Panc1 (cell line): ENCODE data around the gene SRSF4. TPM values are rescaled to one million over a fixed set of nuclear protein-coding genes. Genes with fewer than 3 reads are reported as not detected.

Source experiments
- ATAC-seq: fragments of 200-7000 bp; cut with Tn5 transposase; 2 replicates; pipeline ENCODE4 v1.9.1; 2020; ENCODE audit warnings: mild to moderate bottlenecking, moderate library complexity
- Bru-seq: library from RNA; stranded (reverse); fragments of 400-500 nt; gene quantifications from one replicate; lab custom pipeline; 2021; lab: Mats Ljungman, UMichigan
- BruChase-seq, 2 experiments: library from RNA; stranded (reverse); fragments of 400-500 nt; gene quantifications; one replicate each; lab custom pipeline; 2021; lab: Mats Ljungman, UMichigan
- BruUV-seq: library from RNA; stranded (reverse); fragments of 400-500 nt; replicated peaks from 2 replicates; lab custom pipeline; 2021; lab: Mats Ljungman, UMichigan
- CTCF ChIA-PET: fragments of 300-600 bp; sonication (Branson Sonifier 250); formaldehyde crosslinking; loops from one replicate; lab custom pipeline; 2022; ENCODE audit warnings: antibody characterized with exemption; lab: Charles Lee
- POLR2A ChIA-PET: fragments of 300-600 bp; sonication (Branson Sonifier 250); formaldehyde crosslinking; loops from one replicate; lab custom pipeline; 2022; ENCODE audit warnings: antibody characterized with exemption; lab: Charles Lee
- DNase-seq: peaks from one replicate; pipeline ENCODE4 v3.0.0-alpha.2; 2010; ENCODE audit warnings: low read depth, low spot score
- H3K27ac ChIP-seq: 2 replicates; pipeline ENCODE4 v1.5.1; 2011; ENCODE audit warnings: mild to moderate bottlenecking, low read length, inconsistent platforms
- H3K27me3 ChIP-seq: fragments of 200-500 bp; sonication (Bioruptor generic); 2 replicates; pipeline ENCODE4 v1.6.0; 2014; ENCODE audit warnings: low read length, inconsistent platforms; ENCODE audit not compliant: control insufficient read depth, insufficient read depth
- H3K36me3 ChIP-seq: fragments of 200-500 bp; sonication (Bioruptor generic); 2 replicates; pipeline ENCODE4 v1.5.1; 2014; ENCODE audit warnings: inconsistent platforms, mild to moderate bottlenecking, low read length, moderate library complexity; ENCODE audit not compliant: control insufficient read depth, insufficient read depth
- H3K4me1 ChIP-seq: 2 replicates; pipeline ENCODE4 v1.5.1; 2011; ENCODE audit warnings: inconsistent platforms, mild to moderate bottlenecking, low read length, moderate library complexity; ENCODE audit not compliant: control insufficient read depth, insufficient read depth
- H3K4me3 ChIP-seq, 2 experiments: 2 replicates each; pipeline ENCODE4 v1.5.1; 2011 to 2012; ENCODE audit warnings: low read depth in 2 of 2, low read length in 2 of 2, mild to moderate bottlenecking in 2 of 2, inconsistent platforms in 1 of 2, moderate library complexity in 1 of 2
- H3K9me3 ChIP-seq: fragments of 200-500 bp; sonication (Bioruptor generic); 2 replicates; pipeline ENCODE4 v1.5.1; 2014; ENCODE audit warnings: low read depth, mild to moderate bottlenecking, inconsistent platforms, low read length, moderate library complexity; ENCODE audit not compliant: control insufficient read depth, insufficient read depth
- CTCF ChIP-seq: fragments of 450-650 bp; IDR thresholded peaks from 2 replicates; pipeline ENCODE4 v1.5.1; 2017; ENCODE audit warnings: mild to moderate bottlenecking
- POLR2AphosphoS5 ChIP-seq: IDR thresholded peaks from 2 replicates; pipeline ENCODE4 v1.6.1; 2012; ENCODE audit warnings: mild to moderate bottlenecking, low read depth, low read length, moderate library complexity
- REST ChIP-seq, 2 experiments: IDR thresholded peaks; 2 replicates each; pipeline ENCODE4 v1.6.1; 2011 to 2012; ENCODE audit warnings: low read depth in 2 of 2, control low read depth in 1 of 2, low read length in 1 of 2, mild to moderate bottlenecking in 1 of 2, moderate library complexity in 1 of 2; ENCODE audit not compliant: insufficient read depth in 1 of 2
- SIN3A ChIP-seq: IDR thresholded peaks from 2 replicates; pipeline ENCODE4 v1.6.1; 2012; ENCODE audit warnings: low read depth, mild to moderate bottlenecking, low read length, moderate library complexity, borderline replicate concordance; ENCODE audit not compliant: insufficient read depth
- TCF7L2 ChIP-seq: IDR thresholded peaks from 2 replicates; pipeline ENCODE4 v1.6.1; 2011; ENCODE audit warnings: mild to moderate bottlenecking, low read depth, low read length, inconsistent platforms
- in situ Hi-C: cut with HindIII; loops from 2 replicates; pipeline ENCODE4 v1.10.0; 2016; ENCODE audit warnings: low sequenced_read_pairs, low pct_unique_long_range_greater_than_20kb
- intact Hi-C: fragments of 100-400 bp; cut with micrococcal nuclease; formaldehyde crosslinking; loops from one replicate; pipeline ENCODE4 v1.10.0; 2022; ENCODE audit not compliant: unreplicated experiment
- long read RNA-seq: library from polyadenylated mRNA; unstranded; transcript quantifications from one replicate; pipeline ENCODE4 v2.0.0, GENCODE V29; 2021; ENCODE audit not compliant: unreplicated experiment
- polyA plus RNA-seq: library from polyadenylated mRNA; unstranded; fragments of >200 nt; gene quantifications from one replicate; pipeline ENCODE4 v1.2.1, GENCODE V29; 2012; ENCODE audit warnings: missing spikeins; ENCODE audit not compliant: insufficient read length
- total RNA-seq: library from RNA; stranded (reverse); gene quantifications from one replicate; pipeline ENCODE4 v1.2.1, GENCODE V29; 2021; ENCODE audit not compliant: unreplicated experiment

Gene SRSF4
- total RNA-seq = 77.5 TPM
- polyA plus RNA-seq = 76.8 TPM
- percentile 98 among the genes with signal in this experiment for Bru-seq, nascent RNA
- BruChase-seq, experiment 1, labeled RNA remaining after a 2-hour chase = percentile 98 among the genes with signal in this experiment
- percentile 95 among the genes with signal in this experiment for BruChase-seq, experiment 2, labeled RNA remaining after a 6-hour chase
- long read RNA-seq, transcript SRSF4-202 (5 exons, 1,264 nt) = minor isoform, 14 of 363 reads
- long read RNA-seq, transcript SRSF4-201 (6 exons, 2,387 nt) = major isoform, 241 of 363 reads
- long read RNA-seq, partial matches to known transcripts = 9 of 363 reads
- long read RNA-seq, other reads (novel, unspliced or antisense) = 99 of 363 reads

DNA sequence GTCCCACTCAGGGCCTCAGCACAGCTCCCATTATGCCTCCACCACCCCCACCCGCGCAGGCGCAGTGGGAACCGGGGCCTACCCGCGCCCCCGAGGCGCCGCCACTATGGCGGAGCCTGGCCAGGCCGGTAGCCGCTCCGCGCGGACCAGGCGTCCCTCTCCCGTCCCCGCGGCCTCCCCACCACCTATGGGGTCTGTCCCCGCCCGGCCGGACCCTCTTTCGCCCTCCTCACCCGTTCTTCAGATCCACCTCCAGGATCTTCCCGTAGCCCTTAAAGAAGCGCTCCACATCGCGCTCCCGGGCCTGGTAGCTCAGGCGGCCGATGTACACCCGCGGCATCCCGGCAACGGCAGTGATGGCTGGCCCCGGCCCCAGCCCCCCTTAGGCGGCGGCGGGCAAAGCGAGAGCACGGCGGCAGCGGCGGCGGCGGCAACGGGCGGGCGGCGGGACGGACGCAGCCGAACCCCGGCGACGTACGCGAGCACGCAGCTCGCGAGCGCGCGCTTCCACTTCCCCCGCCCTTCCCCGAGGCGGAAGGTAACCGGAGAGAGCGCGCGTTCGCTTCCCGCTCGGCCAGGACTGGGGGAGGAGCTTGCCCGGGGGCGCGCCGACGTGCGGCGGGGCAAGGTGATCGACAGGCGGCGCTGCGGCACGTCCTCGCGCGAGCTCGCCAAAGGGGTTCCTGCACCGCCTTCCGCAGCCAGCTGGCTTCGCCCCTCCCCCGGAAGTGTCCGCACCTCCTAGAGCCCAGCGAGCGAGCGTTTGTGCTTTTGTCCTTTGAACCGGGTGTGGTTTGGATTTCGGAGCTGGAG, at the start of gene SRSF4:
SRSF4 (minus strand) TSS at position 488 of the 813 bp plus-strand sequence; CDS start at position 340, 148 bp downstream.
- TF ChIP-seq POLR2AphosphoS5 (peak; percentile 50), REST (IDR thresholded peaks at IDR 0.05; ENCODE audit: insufficient read depth in 1 of 2, low read depth in 2 of 2, low read length in 1 of 2) (no peak), CTCF (peak; percentile 89), SIN3A (no peak), TCF7L2 (no peak)
- Histone ChIP-seq H3K9me3 (no peaks in the 10 kb centered on the region), H3K27me3 (no peaks in the 10 kb centered on the region), H3K27ac (peak within 1 kb of the TSS; percentile 99), H3K4me3 (peak within 1 kb of the TSS; percentile 77 to 99), H3K36me3 (peaks cover 8% of the 10 kb centered on the region), H3K4me1 (peaks cover 12% of the 10 kb centered on the region)
- ChIA-PET CTCF (interaction anchor here (0.6 to 1.5 kb wide), 8 partner anchors 16 to 1599 kb away, joined by 3 to 6 read pairs (median 4); partner anchors contain the start of gene TMEM200B), POLR2A (interaction anchor here (0.6 to 1.6 kb wide), 10 partner anchors 11 to 1130 kb away, joined by 3 to 9 read pairs (median 4); partner anchors contain the start of gene RNU11)
- intact Hi-C loops (no loop called here), in situ Hi-C loops (no loop called here)
- no TSS peak for BruUV-seq
- peak; percentile 95 for ATAC-seq
- peak; percentile 94 for DNase-seq

GRCh38 chr1:29230553-29231378, 49.1 kb upstream of the SRSF4 start, which contains the start of gene MECR:
Gene MECR (minus strand): TSS chr1:29230934. CDS start chr1:29230906, 28 bp downstream.
- H3K36me3 ChIP-seq = no peaks in the 10 kb centered on the region; the same call in 1 of the 2 replicates
- intact Hi-C loops = loop anchor here (10.0 kb wide), 1 partner anchor 474 kb away; no protein-coding TSS in a partner anchor
- ChIA-PET POLR2A (no interaction called here), CTCF (interaction anchor here (0.5 kb wide), 1 partner anchor 149 kb away, joined by 3 read pairs; no protein-coding TSS in a partner anchor)
- TF ChIP-seq CTCF (peak; percentile 54), REST (IDR thresholded peaks at IDR 0.05; ENCODE audit: insufficient read depth in 1 of 2, low read depth in 2 of 2, low read length in 1 of 2) (no peak), TCF7L2 (0 out of 2 replicates have a peak, but pooled peaks have one; percentile 25), POLR2AphosphoS5 (peak; percentile 87), SIN3A (peak; percentile 92)
- H3K9me3 ChIP-seq = no peaks in the 10 kb centered on the region
- DNase-seq (peak; percentile 64), ATAC-seq (peak; percentile 99)
- no peaks in the 10 kb centered on the region; the same call in 1 of the 2 replicates for H3K27me3 ChIP-seq
- no TSS peak for BruUV-seq
- in situ Hi-C loops = no loop called here
- peaks cover 10% of the 10 kb centered on the region for H3K4me1 ChIP-seq
- H3K4me3 ChIP-seq = peak within 1 kb of the TSS; percentile 98 to 99
- H3K27ac ChIP-seq = peak within 1 kb of the TSS; percentile 86
